HG03354 (cell line): ENCODE results near the gene NOC4L.
"Not testable (repeated sequence)": the region's sequence is repeated elsewhere in the genome, so short reads cannot be mapped to it uniquely, and the experiment has no call there.

ENCODE experiments used
- ATAC-seq: cut with Tn5 transposase; IDR thresholded peaks from one replicate; pipeline ENCODE4 v1.9.1; 2021; ENCODE audit warnings: mild to moderate bottlenecking; ENCODE audit not compliant: unreplicated experiment, poor library complexity, severe bottlenecking

NOC4L gene

GRCh38 chr12:132144115-132144809, at the start of gene NOC4L, which contains the start of gene DDX51:
TSS of gene NOC4L (plus strand) at chr12:132144457. CDS start at chr12:132144489, 32 bp downstream.
TSS of gene DDX51 (minus strand) at chr12:132144319. CDS start at chr12:132144296, 23 bp downstream.
- ATAC-seq = peak; percentile 86

- ATAC-seq = no peak
These were observed 48.5 kb upstream of the NOC4L start for GRCh38 chr12:132095520-132096409.

GRCh38 chr12:132099739-132100138, 44.5 kb upstream of the NOC4L start:
- ATAC-seq = no peak

GRCh38 chr12:132100306-132101065, 43.8 kb upstream of the NOC4L start:
- ATAC-seq = no peak

- ATAC-seq = no peak
These were observed 42.0 kb upstream of the NOC4L start for GRCh38 chr12:132102297-132102696.

GRCh38 chr12:132103072-132103471, 41.2 kb upstream of the NOC4L start:
- not testable (repeated sequence) for ATAC-seq

GRCh38 chr12:132103542-132104308, 40.5 kb upstream of the NOC4L start:
- no peak for ATAC-seq

- ATAC-seq = no peak
These were observed 38.8 kb upstream of the NOC4L start for GRCh38 chr12:132105467-132105866.

- no peak for ATAC-seq
These were observed 37.3 kb upstream of the NOC4L start for GRCh38 chr12:132106921-132107320.

GRCh38 chr12:132108211-132108832, 35.9 kb upstream of the NOC4L start:
- ATAC-seq = no peak

- ATAC-seq = no peak
These were observed 34.5 kb upstream of the NOC4L start for GRCh38 chr12:132109741-132110140.

- ATAC-seq = no peak
These were observed 33.6 kb upstream of the NOC4L start for GRCh38 chr12:132110677-132111076.

GRCh38 chr12:132111654-132112304, 32.5 kb upstream of the NOC4L start:
- ATAC-seq = no peak

GRCh38 chr12:132114667-132115066, 29.6 kb upstream of the NOC4L start:
- ATAC-seq = no peak

- ATAC-seq = no peak
These were observed 28.8 kb upstream of the NOC4L start for GRCh38 chr12:132115500-132115899.

GRCh38 chr12:132116709-132117557, 27.3 kb upstream of the NOC4L start:
- no peak for ATAC-seq

- ATAC-seq = no peak
These were observed 26.7 kb upstream of the NOC4L start for GRCh38 chr12:132117558-132117875.

- ATAC-seq = no peak
These were observed 25.4 kb upstream of the NOC4L start for GRCh38 chr12:132118876-132119275.
